ENCODE measurements around the gene KIN.
"Not testable (repeated sequence)": the region's sequence is repeated elsewhere in the genome, so short reads cannot be mapped to it uniquely, and the experiment has no call there.

KIN gene

DNA sequence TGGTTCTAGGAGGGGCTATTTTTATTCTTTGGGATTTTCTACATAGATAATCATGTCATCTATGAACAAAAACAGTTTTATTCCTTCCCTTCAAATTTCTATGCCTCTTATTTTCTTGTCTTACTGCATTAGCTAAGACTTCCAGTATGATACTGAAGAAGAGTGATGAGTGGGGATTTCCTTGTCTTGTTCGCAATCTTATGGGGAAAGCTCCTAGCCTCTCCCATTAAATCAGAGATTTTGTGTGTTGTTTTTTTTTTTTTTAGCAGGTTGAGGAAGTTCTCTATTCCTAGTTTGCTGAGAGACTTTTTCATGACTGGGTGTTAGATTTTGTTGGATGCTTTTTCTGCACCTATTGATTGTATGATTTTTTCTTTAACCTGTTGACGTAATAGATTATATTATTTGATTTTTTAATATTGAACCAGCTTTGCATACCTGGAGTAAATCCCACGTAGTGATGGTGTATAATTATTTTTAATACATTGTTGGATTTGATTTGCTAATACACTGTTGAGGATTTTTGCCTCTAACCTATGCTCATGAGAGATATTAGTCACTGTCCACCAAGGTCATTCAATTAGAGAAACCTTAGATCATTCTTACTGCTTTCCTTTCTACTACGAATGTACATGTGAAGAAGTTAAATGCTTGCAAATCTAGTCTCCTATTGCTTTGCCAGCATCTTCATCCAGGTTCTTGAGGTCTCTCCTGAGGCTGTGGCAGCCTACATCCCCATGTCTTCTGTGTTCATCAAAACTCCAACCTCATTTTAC is 6.6 kb upstream of the KIN start:
- DNase-seq (ENCODE audit: low spot score), result no peak

GRCh38 chr10:7792541-7792940 is 4.7 kb upstream of the KIN start:
- peak; percentile 27 for DNase-seq (ENCODE audit: low spot score)

DNA sequence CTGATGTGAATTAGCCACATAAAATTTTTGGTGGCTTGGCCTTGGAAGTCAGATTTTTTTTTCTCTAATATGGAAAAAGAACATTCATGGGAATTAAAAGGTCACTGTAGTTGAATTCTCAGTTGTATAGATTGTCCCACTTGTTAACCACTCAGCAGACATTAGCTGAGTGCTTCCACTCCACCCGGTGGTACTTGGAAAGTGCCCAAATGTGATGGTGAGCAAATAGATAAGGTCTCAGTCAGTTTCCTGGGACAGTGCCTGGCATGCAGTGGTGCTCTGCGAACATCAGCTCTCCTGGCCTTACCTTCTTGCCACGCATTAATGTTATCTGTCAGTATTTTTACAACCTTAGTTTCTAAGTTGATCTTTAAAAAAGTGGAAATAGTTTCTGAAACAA is 1.6 kb upstream of the KIN start:
- no peak for DNase-seq (ENCODE audit: low spot score)

- no peak for DNase-seq (ENCODE audit: low spot score)
These were observed 970 bp upstream of the KIN start for GRCh38 chr10:7788639-7789286.

DNA sequence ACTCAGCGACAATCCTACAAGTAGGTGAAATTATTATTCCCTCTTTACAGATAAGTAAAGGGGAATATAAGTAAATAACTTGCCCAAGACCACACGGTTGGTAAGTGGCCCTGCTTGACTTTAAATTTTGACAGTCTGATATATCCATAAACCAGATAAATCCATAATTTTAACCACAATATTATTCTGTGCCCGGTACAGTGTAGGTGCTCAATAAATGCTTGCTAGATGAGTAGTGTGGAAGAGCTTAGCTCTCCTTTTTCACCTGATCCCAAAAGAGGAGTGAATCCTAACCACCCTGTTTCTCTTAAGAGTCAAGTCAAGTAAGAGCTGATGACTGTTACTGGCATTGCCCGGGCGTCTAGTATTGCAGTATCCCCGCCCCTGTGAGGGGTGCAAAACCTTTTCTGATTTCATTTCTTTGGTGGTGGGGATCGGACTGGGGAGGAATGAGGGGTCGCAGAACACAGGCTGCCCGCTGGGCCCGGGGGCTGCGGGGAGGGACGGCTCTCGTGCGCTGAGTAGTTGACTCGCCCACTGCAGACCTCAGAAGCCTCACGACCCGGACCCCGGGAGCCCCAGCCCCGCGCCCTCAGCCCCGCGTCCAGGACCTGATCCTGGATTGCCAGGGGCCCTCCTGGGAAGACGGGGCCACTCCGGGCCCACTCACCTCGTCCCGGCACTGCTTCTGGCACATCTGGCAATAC is 490 bp downstream of the KIN start:
- no peak for DNase-seq (ENCODE audit: low spot score)

DNA sequence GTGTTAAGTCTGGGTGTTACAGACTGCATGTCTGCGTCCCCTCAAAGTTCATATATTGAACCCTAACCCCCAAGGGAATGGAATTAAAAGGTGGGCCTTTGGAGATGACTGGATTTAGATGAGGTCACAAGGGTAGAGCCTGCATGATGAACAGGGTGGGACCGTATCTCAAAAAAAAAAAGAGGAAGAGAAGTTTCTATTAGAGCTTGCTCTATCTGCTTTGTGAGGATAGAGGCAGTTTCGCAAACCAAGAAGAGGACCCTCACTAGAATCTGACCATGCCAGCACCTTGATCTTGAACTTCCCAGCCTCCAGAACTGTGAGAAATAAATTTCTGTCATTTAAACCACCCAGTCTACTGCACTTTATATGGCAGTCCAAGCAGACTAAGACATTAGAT is 1.4 kb downstream of the KIN start:
- no peak for DNase-seq (ENCODE audit: low spot score)

DNA sequence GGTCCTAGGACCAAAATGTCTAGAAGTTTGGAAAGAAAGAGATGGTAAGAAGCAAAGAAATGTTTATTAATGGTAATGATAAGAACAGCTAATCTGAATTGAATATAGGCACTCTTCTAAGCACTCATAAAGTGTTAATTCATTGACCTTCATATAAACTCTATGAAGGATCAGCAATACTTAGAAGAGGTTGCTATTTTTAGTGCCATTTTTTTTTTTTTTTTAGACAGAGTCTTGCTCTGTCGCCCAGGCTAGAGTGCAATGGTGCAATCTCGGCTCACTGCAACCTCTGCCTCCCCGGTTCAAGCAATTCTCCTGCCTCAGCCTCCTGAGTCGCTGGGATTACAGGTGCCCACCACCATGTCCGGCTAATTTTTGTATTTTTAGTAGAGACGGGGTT is 5.6 kb downstream of the KIN start:
- DNase-seq (ENCODE audit: low spot score), result not testable (repeated sequence)

GRCh38 chr10:7776777-7777176 is 11.0 kb downstream of the KIN start:
- no peak for DNase-seq (ENCODE audit: low spot score)

DNA sequence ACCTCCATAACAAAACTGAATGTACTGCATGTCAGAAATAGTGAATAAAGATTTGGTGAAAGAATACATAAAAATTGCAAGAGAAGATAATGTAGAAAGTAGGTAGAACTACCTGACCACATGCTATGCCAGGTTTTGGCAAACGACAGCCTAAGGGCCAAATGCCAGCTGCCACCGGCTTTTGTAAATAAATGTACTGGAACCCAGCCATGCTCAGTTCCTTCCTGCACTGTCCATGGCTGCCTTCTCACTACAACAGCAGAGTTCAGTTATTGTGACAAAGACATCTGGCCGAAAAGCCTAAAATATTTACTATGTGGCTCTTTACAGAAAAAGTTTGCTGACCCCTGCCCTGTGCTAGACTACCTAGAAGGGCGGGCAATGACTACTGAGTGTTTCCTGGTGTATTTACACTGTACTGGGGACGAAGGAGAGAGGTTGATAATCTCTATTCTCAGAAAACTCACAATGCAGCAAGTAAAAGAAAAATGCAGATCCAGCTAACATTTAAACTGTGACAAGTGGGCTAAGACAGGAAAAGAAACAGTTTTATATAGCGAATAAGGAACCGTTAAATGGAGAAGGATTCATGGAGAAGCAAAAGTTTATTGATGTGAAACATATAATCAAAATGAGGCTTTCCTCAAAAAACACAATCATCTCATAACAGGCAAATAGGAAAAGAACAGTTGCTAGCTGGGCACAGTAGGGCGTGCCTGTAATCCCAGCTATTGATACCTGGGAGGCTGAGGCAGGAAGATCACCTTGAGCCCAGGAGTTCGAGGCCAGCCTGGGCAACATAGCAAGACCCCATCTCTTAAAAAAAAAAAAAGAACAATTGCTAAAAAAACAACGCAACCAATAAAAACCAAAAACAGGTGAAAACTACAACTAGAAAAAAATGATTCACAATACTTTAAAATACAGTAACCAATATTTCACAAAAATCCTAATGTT is 13.7 kb downstream of the KIN start:
- no peak for DNase-seq (ENCODE audit: low spot score)

- no peak for DNase-seq (ENCODE audit: low spot score)
These were observed 19.4 kb downstream of the KIN start for GRCh38 chr10:7768417-7768816.

GRCh38 chr10:7767209-7767608 is 20.6 kb downstream of the KIN start:
- no peak for DNase-seq (ENCODE audit: low spot score)

DNA sequence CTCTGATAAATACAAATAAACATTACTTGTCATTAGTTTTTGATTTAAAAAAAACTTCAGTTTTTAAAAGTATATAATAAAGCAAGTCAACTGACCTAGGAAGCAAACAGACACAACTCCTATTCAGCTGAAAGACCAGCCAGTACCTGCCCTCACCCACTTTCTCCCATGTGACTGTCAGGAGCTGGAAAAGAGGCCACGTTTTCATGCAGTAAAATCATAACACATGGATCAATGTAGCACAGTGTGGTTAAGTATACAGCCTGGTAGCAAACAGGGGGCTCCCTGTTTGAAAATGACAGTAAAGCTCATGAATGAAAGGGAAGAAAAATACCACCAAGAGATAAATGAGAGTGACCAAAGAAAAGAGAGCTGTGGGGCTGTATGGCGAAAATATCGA is 21.6 kb downstream of the KIN start:
- no peak for DNase-seq (ENCODE audit: low spot score)

DNA sequence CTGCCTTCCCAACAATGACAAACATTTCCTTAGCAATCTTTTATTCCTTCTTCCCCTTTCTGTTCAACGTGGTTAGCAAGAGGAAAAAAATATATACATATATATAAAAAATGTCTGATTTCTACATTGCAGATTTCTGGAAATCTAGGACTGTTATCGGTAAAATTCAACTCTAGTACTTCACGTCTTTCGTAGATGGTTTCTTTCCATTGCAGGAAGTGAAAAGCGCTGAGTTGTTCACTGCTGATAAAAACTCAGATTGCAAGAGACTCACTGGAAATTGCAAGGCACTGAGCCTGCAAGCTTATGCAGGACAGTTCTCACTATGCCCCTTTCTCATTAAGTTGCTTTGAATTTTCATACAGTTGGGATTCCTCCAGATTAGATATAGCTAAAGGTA is 23.9 kb downstream of the KIN start:
- no peak for DNase-seq (ENCODE audit: low spot score)

- peak; percentile 17 for DNase-seq (ENCODE audit: low spot score)
These were observed 31.3 kb downstream of the KIN start for GRCh38 chr10:7756360-7756992.

GRCh38 chr10:7755103-7755502 is 32.7 kb downstream of the KIN start:
- DNase-seq (ENCODE audit: low spot score), result no peak

DNA sequence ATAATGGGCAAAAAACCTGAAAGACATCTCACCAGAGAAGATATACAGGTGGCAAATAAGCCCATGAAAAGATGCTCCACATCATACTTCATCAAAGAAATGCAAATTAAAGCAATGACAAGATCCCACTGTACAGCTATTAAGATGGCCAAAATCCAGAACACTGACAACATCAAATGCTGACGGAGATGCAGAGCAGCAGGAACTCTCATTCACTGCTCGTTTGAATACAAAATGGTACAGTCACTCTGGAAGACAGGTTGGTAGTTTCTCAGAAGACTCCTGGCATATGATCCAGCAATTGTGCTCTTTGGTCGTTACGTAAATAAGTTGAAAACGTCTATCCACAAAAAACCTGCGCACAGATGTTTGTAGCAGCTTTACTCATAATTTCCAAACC is 35.5 kb downstream of the KIN start:
- no peak for DNase-seq (ENCODE audit: low spot score)

DNA sequence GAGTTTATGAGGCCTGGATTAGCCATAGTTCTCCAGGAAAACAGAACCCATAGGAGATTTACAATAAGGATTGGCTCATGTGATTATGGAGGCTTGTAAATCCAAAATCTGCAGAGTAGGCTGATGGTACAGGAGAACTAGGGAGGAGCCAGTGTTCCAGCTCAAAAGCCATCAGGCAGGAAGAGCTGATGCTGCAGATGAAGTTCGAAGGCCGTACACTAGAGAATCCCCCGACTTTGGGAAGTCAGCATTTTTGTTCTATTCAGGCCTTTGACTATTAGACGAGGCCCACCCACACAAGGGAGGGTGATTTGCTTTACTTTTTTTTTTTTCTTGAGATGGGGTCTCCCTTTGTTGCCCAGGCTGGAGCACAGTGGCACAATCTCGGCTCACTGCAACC is 37.6 kb downstream of the KIN start:
- DNase-seq (ENCODE audit: low spot score), result no peak

GRCh38 chr10:7748637-7749036 is 39.2 kb downstream of the KIN start:
- not testable (repeated sequence) for DNase-seq (ENCODE audit: low spot score)

- DNase-seq (ENCODE audit: low spot score), result no peak
These were observed 43.5 kb downstream of the KIN start for GRCh38 chr10:7744307-7744706.

DNA sequence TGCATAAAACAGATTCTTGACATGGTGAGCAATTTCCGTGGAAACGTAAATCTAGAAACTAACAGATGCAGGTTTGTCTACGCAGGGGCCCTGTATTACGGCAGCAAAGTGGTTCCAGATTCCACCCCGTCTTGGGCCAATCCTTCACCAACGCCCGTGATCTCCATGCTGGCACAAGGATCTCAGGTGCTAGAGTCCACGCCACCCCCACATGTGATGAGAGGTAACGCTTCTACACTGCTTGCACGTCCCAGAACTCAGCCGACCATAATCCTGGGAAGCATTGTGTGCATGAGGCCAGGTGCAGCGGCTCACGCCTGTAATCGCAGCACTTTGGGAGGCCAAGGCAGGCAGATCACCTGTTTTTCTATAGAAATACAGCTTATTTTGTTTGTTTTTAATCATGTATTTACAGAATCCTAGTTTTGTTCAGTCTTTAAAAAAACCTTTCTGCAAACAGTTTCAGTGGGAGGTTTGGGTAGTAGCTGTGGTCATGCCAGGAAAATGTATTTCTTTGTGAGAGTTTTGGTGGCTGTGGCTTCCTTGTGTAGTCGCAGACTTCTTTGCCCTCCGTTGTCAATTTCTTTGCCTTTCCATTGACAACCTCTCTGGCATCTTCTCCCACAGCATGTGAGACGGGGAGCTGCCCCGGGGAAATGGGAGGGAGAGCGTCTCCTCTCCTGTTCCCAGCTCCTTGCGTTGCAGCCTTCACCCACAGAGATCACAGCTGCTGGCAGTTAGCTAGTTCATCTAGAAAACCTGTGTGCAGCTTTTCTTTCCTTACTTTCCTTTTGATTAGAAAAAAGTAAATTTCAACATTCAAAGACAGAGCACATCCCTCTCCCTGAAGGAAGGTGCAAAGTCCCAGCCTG is 49.0 kb downstream of the KIN start:
- no peak for DNase-seq (ENCODE audit: low spot score)

- DNase-seq (ENCODE audit: low spot score), result no peak
These were observed 53.0 kb downstream of the KIN start for GRCh38 chr10:7734821-7735220.

Measured in COLO829 (cell line).